Measurements from ENCODE around the gene DQX1. TPM values are rescaled to one million over a fixed set of nuclear protein-coding genes. Genes with fewer than 3 reads are reported as not detected.

Gene DQX1
- total RNA-seq, 6 experiments from 2014 or later = 0.14 to 0.40 TPM; not detected in 4

DNA sequence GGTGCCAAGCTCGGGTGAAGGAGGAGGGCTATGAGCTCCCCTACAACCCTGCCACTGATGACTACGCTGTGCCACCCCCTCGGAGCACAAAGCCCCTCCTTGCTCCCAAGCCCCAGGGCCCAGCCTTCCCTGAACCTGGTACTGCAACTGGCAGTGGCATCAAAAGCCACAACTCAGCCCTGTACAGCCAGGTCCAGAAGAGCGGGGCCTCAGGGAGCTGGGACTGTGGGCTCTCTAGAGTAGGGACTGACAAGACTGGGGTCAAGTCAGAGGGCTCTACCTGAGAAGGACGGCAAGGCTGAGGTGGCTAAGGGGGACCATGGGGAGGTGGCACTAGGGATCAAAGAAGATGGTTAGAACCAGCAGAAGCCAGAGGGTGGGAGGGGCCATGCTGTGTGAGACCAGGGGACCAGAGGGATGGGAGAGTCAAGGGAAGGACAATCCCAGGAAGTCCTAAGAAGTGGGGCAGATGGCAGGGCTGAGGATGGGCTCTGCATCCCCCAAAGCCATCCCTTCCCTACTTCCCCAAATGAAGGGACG lies 30.9 kb upstream of the DQX1 start:
- Mint-ChIP-seq H3K4me1 (ENCODE audit: low read depth) (peaks cover 31% of the 10 kb centered on the region), H3K27me3 (ENCODE audit: insufficient read depth) (peaks cover 5% of the 10 kb centered on the region), H3K36me3 (ENCODE audit: low read depth) (0 out of 2 replicates have a peak, but pooled peaks cover 2% of the 10 kb centered on the region), H3K9me3 (no peaks in the 10 kb centered on the region), H3K27ac (no peak overlapping the region), H3K4me3 (no peak overlapping the region)
- no peak for TF ChIP-seq CTCF (IDR thresholded peaks at IDR 0.05)
- no peak for DNase-seq

GRCh38 chr2:74556159-74556558 lies 30.1 kb upstream of the DQX1 start:
- Mint-ChIP-seq H3K4me1 (ENCODE audit: low read depth) (peaks cover 31% of the 10 kb centered on the region), H3K27ac (no peak overlapping the region), H3K27me3 (ENCODE audit: insufficient read depth) (peaks cover 7% of the 10 kb centered on the region), H3K4me3 (peak overlapping the region; percentile 50; the same call in 1 of the 2 replicates), H3K36me3 (ENCODE audit: low read depth) (peaks cover 9% of the 10 kb centered on the region), H3K9me3 (no peaks in the 10 kb centered on the region)
- TF ChIP-seq CTCF (IDR thresholded peaks at IDR 0.05) = no peak
- no peak for DNase-seq

- peaks cover 10% of the 10 kb centered on the region for H3K36me3 Mint-ChIP-seq (ENCODE audit: low read depth)
- H3K9me3 Mint-ChIP-seq = no peaks in the 10 kb centered on the region
- H3K4me1 Mint-ChIP-seq (ENCODE audit: low read depth) = peaks cover 30% of the 10 kb centered on the region
- no peak overlapping the region for H3K27ac Mint-ChIP-seq
- no peak for TF ChIP-seq CTCF (IDR thresholded peaks at IDR 0.05)
- H3K27me3 Mint-ChIP-seq (ENCODE audit: insufficient read depth) = peaks cover 7% of the 10 kb centered on the region
- DNase-seq = no peak
- H3K4me3 Mint-ChIP-seq = peak overlapping the region; percentile 91
Measured at GRCh38 chr2:74555610-74556103, 29.6 kb upstream of the DQX1 start.

DNA sequence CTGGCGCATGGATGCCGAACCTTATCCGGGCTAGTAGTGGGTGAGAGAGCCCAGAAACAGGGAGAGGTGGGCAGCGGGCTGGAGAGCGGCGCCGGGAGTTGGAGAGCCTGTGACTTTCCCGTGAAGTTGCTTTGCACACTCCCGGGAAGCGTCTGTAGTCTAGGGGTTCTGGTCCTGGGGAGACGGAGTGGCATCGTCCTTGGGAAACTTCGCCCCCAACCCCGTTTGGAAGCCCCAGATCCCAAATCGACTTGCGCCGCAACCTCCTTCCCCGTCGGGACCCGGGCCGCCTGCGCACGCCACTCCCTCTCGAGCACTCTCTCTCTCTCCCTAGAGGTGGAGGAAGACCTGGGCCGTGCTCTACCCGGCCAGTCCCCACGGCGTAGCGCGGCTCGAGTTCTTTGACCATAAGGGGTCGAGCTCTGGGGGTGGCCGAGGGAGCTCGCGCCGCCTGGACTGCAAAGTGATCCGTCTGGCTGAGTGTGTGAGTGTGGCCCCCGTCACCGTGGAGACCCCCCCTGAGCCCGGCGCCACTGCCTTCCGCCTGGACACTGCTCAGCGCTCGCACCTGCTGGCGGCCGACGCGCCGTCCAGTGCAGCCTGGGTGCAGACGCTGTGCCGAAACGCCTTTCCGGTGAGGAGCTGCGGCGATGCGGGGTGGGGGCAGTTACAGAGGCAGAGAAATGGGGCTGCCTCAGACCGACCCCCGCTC lies 28.9 kb upstream of the DQX1 start:
- Mint-ChIP-seq H3K36me3 (ENCODE audit: low read depth) (peaks cover 12% of the 10 kb centered on the region), H3K4me1 (ENCODE audit: low read depth) (peaks cover 30% of the 10 kb centered on the region), H3K9me3 (no peaks in the 10 kb centered on the region), H3K4me3 (peak overlapping the region; percentile 91), H3K27me3 (ENCODE audit: insufficient read depth) (peaks cover 7% of the 10 kb centered on the region), H3K27ac (peak overlapping the region; percentile 76; the same call in 1 of the 2 replicates)
- no peak for TF ChIP-seq CTCF (IDR thresholded peaks at IDR 0.05)
- no peak for DNase-seq

- peak; percentile 86 for DNase-seq
- Mint-ChIP-seq H3K9me3 (no peaks in the 10 kb centered on the region), H3K27me3 (ENCODE audit: insufficient read depth) (peaks cover 7% of the 10 kb centered on the region), H3K27ac (peak within 1 kb of the TSS; percentile 84), H3K4me3 (peak within 1 kb of the TSS; percentile 91), H3K4me1 (ENCODE audit: low read depth) (peaks cover 36% of the 10 kb centered on the region), H3K36me3 (ENCODE audit: low read depth) (peaks cover 13% of the 10 kb centered on the region)
- no peak for TF ChIP-seq CTCF (IDR thresholded peaks at IDR 0.05)
Measured at GRCh38 chr2:74553892-74554819, 28.1 kb upstream of the DQX1 start, which contains the start of the genes DOK1 and LOXL3. TSS of gene DOK1 (plus strand) at chr2:74554720. CDS start at chr2:74554755, 35 bp downstream. TSS of gene LOXL3 (minus strand) at chr2:74553942. CDS start at chr2:74552634, 1,308 bp downstream.
